GM23248 (cell line): Measurements from ENCODE around the gene RCAN3. TPM values are rescaled to one million over a fixed set of nuclear protein-coding genes. Genes with fewer than 3 reads are reported as not detected.

Experiments used
- DNase-seq: peaks from one replicate; pipeline ENCODE4 v3.0.0-alpha.2; 2015
- H2AFZ ChIP-seq: fragments of 200-600 bp; sonication (generic); 2 replicates; pipeline ENCODE4 v1.6.1; 2016; ENCODE audit warnings: antibody characterized with exemption
- H3F3A ChIP-seq: fragments of 200-600 bp; sonication (generic); 2 replicates; pipeline ENCODE4 v1.6.1; 2016; ENCODE audit warnings: mild to moderate bottlenecking, antibody characterized with exemption, mixed run types; ENCODE audit not compliant: insufficient read depth
- H3K27ac ChIP-seq: fragments of 200-600 bp; sonication (generic); 2 replicates; pipeline ENCODE4 v1.5.1; 2016; ENCODE audit warnings: mild to moderate bottlenecking
- H3K27me3 ChIP-seq: fragments of 200-600 bp; sonication (generic); replicated peaks from 2 replicates; pipeline ENCODE4 v1.6.1; 2016; ENCODE audit warnings: mild to moderate bottlenecking; ENCODE audit not compliant: insufficient read depth
- H3K36me3 ChIP-seq: fragments of 200-600 bp; sonication (generic); 2 replicates; pipeline ENCODE4 v1.6.1; 2016; ENCODE audit warnings: low read depth, mild to moderate bottlenecking
- H3K4me1 ChIP-seq: fragments of 200-600 bp; sonication (generic); 2 replicates; pipeline ENCODE4 v1.6.1; 2016; ENCODE audit warnings: mild to moderate bottlenecking; ENCODE audit not compliant: insufficient read depth
- H3K4me2 ChIP-seq: fragments of 200-600 bp; sonication (generic); one replicate; pipeline ENCODE4 v1.6.1; 2016; ENCODE audit warnings: mild to moderate bottlenecking; ENCODE audit not compliant: unreplicated experiment
- H3K4me3 ChIP-seq: fragments of 200-600 bp; sonication (generic); 2 replicates; pipeline ENCODE4 v1.5.1; 2016; ENCODE audit warnings: mild to moderate bottlenecking
- H3K79me2 ChIP-seq: fragments of 200-600 bp; sonication (generic); 2 replicates; pipeline ENCODE4 v1.6.1; 2016; ENCODE audit warnings: mild to moderate bottlenecking; ENCODE audit not compliant: insufficient read depth
- H3K9ac ChIP-seq: fragments of 200-600 bp; sonication (generic); 2 replicates; pipeline ENCODE4 v1.6.1; 2016; ENCODE audit warnings: mild to moderate bottlenecking
- H3K9me2 ChIP-seq: fragments of 200-600 bp; sonication (generic); 2 replicates; pipeline ENCODE4 v1.6.1; 2016; ENCODE audit warnings: mixed run types, mild to moderate bottlenecking, moderate library complexity; ENCODE audit not compliant: insufficient read depth
- H3K9me3 ChIP-seq: fragments of 200-600 bp; sonication (generic); one replicate; pipeline ENCODE4 v1.6.1; 2017; ENCODE audit warnings: low read depth
- H4K20me1 ChIP-seq: fragments of 200-600 bp; sonication (generic); 2 replicates; pipeline ENCODE4 v1.6.0; 2016; ENCODE audit not compliant: insufficient read depth
- EZH2 ChIP-seq: fragments of 200-600 bp; sonication (generic); IDR thresholded peaks from 2 replicates; pipeline ENCODE4 v1.6.1; 2018; ENCODE audit warnings: antibody characterized with exemption, mild to moderate bottlenecking; ENCODE audit not compliant: insufficient read depth, poor library complexity, severe bottlenecking
- EZH2phosphoT487 ChIP-seq: fragments of 200-600 bp; sonication (generic); IDR thresholded peaks from 2 replicates; pipeline ENCODE4 v1.6.1; 2018; ENCODE audit warnings: antibody characterized with exemption, moderate library complexity, mild to moderate bottlenecking, low read depth; ENCODE audit not compliant: insufficient read depth
- WGBS, 2 experiments: methylation state at CpG; one replicate each; pipeline ENCODE4 v1.1.6; 2015 to 2017; ENCODE audit warnings: low lambda C conversion rate in 2 of 2, low coverage in 1 of 2; ENCODE audit errors: missing lambda C conversion rate in 2 of 2; 5-methylcytosine and 5-hydroxymethylcytosine counted together
- in situ Hi-C: fragments of 300-500 bp; cut with MboI; formaldehyde crosslinking; loops from 2 replicates; pipeline ENCODE4 v1.15.0; 2020
- polyA plus RNA-seq: library from polyadenylated mRNA; unstranded; fragments of >200 nt; fragmentation: Nextera tagmentation; extraction: Ambion mirVana; gene quantifications from 2 replicates; pipeline ENCODE4 v1.2.1, GENCODE V29; 2016
- total RNA-seq: library from RNA; depleted of rRNA; stranded (reverse); fragments of >200 nt; shearing (Covaris generic); gene quantifications from 2 replicates; pipeline ENCODE4 v1.2.3, GENCODE V29; 2014

Gene RCAN3
- total and polyA plus RNA-seq, 2 experiments from 2014 or later: 7.9 to 10.8 TPM

DNA sequence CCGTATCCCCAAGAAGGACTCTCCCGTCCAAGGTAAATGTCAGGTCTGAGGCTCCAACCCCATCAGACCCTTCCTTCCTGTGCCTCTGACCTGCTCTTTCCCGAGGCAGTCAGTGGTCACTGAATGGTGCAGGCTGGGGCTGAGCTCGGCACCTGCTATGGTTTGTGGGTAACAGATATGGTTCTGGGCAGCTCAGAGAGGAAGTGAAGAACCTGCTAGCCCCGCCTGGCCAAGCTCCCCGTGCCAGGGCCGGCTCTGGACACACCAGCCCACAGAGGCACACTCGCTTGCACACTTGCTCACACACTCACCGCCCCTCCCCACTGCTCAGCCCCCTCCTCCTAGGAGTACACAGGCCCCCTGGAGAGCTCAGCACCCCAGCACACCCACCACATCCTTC, 69.7 kb downstream of the RCAN3 start:
- Histone ChIP-seq H3K9me2 (no peaks in the 10 kb centered on the region), H3K27ac (no peak overlapping the region), H3K36me3 (no peaks in the 10 kb centered on the region), H3F3A (no peaks in the 10 kb centered on the region), H3K27me3 (no peaks in the 10 kb centered on the region), H3K9me3 (no peaks in the 10 kb centered on the region), H3K4me2 (no peak overlapping the region), H2AFZ (no peak overlapping the region), H3K9ac (no peak overlapping the region), H3K4me3 (no peak overlapping the region), H3K79me2 (no peaks in the 10 kb centered on the region), H3K4me1 (no peaks in the 10 kb centered on the region), H4K20me1 (no peaks in the 10 kb centered on the region)
- TF ChIP-seq EZH2phosphoT487: no peak
- TF ChIP-seq EZH2: no peak
- 70 to 72% methylated on average over 9 of the region's 9 CpGs for WGBS, 2 experiments
- DNase-seq: no peak
- in situ Hi-C loops: no loop called here

DNA sequence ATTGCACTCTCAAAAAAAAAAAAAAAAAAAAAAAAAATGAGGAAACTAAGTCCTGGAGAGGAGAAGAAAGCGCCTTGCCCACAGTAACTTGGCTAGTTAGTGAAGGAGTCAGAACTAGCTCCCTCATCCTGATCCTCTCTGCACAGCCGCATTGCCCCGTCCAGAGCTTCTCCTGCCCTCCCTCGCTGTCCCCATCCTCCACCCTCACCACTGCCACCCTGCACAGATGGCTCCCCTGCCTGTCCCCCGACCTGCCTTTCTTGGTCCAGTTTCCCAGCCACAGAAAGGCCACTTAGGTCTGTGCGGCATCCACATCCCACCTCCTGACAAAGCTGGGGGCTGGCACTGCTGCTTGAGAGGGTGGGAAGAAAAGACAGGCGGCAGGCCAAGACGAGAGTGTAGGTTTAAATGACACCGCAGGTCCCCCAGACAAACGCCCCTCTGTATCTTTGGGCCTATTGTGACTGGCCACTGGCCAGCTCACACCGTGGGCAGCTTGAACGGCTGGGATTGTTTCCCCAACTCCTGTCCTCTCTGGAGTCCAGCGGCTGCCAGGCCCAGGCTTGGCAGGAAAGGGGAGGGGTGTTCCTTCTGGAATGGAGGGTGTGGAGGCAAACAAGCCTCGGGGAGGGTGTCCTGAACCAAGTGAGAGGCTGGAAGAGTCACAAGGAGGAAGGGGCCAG, 73.4 kb downstream of the RCAN3 start:
- Histone ChIP-seq H2AFZ (no peak overlapping the region), H3F3A (no peaks in the 10 kb centered on the region), H3K79me2 (no peaks in the 10 kb centered on the region), H3K27me3 (peaks cover 6% of the 10 kb centered on the region; the same call in 1 of the 2 replicates), H4K20me1 (no peaks in the 10 kb centered on the region), H3K36me3 (no peaks in the 10 kb centered on the region), H3K9me3 (no peaks in the 10 kb centered on the region), H3K4me2 (no peak overlapping the region), H3K4me3 (no peak overlapping the region), H3K4me1 (no peaks in the 10 kb centered on the region), H3K9me2 (no peaks in the 10 kb centered on the region), H3K27ac (no peak overlapping the region), H3K9ac (no peak overlapping the region)
- in situ Hi-C loops: no loop called here
- TF ChIP-seq EZH2phosphoT487 (no peak), EZH2 (no peak)
- 63% methylated on average over 13 to 14 of the region's 14 CpGs for WGBS, 2 experiments
- no peak for DNase-seq

DNA sequence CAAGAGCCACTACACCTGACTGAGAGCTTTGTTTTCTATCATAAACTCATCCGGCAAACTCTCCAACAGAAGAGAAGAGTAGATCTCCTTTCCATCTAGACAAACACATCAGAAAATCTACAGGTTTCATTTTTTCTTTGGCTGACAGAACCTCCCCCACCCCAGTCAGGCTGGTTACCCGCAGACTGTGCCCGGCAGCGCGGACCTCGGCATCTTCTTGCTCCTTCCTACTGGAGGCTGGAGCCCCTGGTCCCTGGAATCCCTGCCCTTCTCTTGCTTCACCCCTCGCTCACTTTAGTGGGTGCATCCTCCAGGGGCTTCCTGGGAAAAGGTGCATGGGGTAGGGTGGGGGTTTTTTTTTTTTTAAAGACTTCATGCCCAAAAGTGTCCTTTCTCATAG, 76.2 kb downstream of the RCAN3 start:
- DNase-seq: no peak
- TF ChIP-seq EZH2 (no peak), EZH2phosphoT487 (no peak)
- Histone ChIP-seq H3K36me3 (no peaks in the 10 kb centered on the region), H3K4me2 (no peak overlapping the region), H3K9me3 (no peaks in the 10 kb centered on the region), H3K27ac (no peak overlapping the region), H2AFZ (no peak overlapping the region), H3K4me1 (no peaks in the 10 kb centered on the region), H3K9me2 (no peaks in the 10 kb centered on the region), H3F3A (no peaks in the 10 kb centered on the region), H3K4me3 (no peak overlapping the region), H3K9ac (no peak overlapping the region), H3K27me3 (peaks cover 6% of the 10 kb centered on the region; the same call in 1 of the 2 replicates), H4K20me1 (no peaks in the 10 kb centered on the region), H3K79me2 (no peaks in the 10 kb centered on the region)
- in situ Hi-C loops: no loop called here
- WGBS, 2 experiments: 82 to 86% methylated on average over 7 of the region's 7 CpGs

- H3K27ac ChIP-seq: no peak overlapping the region
- H3F3A ChIP-seq: no peaks in the 10 kb centered on the region
- H3K4me3 ChIP-seq: no peak overlapping the region
- H3K36me3 ChIP-seq: no peaks in the 10 kb centered on the region
- no peaks in the 10 kb centered on the region for H3K79me2 ChIP-seq
- in situ Hi-C loops: no loop called here
- no peaks in the 10 kb centered on the region for H3K4me1 ChIP-seq
- H3K9ac ChIP-seq: no peak overlapping the region
- no peaks in the 10 kb centered on the region for H3K9me2 ChIP-seq
- H3K4me2 ChIP-seq: no peak overlapping the region
- H3K27me3 ChIP-seq: peaks cover 15% of the 10 kb centered on the region
- H3K9me3 ChIP-seq: no peaks in the 10 kb centered on the region
- no peak for DNase-seq
- TF ChIP-seq EZH2phosphoT487 (no peak), EZH2 (no peak)
- 58 to 68% methylated on average over 10 of the region's 10 CpGs for WGBS, 2 experiments
- H4K20me1 ChIP-seq: no peaks in the 10 kb centered on the region
- no peak overlapping the region for H2AFZ ChIP-seq
These were observed 78.1 kb downstream of the RCAN3 start for GRCh38 chr1:24580756-24581155.
